ENCODE measurements around the gene LDHAL6B.

Gene LDHAL6B

GRCh38 chr15:59255680-59256336 is 49.2 kb downstream of the LDHAL6B start:
- no peak for DNase-seq

DNA sequence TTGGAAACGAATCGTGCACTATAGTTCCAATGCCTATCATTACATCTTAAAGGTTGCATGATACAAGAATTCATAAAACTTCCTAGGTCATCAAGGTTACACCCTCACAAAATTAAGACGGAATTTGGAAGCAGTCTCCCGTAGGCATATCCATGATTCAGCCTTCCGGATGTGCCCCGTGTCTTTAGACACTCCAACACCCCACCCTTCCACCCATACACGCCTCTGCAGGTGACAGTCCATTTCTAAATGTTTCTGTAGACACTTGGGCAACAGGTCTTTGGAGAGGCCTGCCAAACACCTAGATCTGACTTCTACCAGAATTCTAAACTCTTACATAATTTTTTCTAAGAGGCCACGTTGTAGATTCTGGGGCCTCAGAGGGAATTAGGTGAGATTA is 49.8 kb downstream of the LDHAL6B start:
- no peak for DNase-seq

GRCh38 chr15:59257140-59257539 is 50.5 kb downstream of the LDHAL6B start:
- no peak for DNase-seq

Data from NCI-H1417 (cell line).